Stimulated activated CD4-positive, alpha-beta T cell treated with anti-CD3 and anti-CD28 coated beads, Interleukin-1b, Interleukin-23, amount 100 ng/mL, for 24 hours (primary cell): Measurements from ENCODE around the gene CTLA4.
A peak's percentile ranks its signal among the peaks of the same experiment; 100 is the strongest.

Experiments used
- DNase-seq, 4 experiments: peaks; one replicate each; pipeline ENCODE4 v3.0.0-alpha.2; 2020; ENCODE audit warnings: low read depth in 4 of 4, low spot score in 1 of 4

Gene CTLA4

GRCh38 chr2:203867561-203868200 lies at the start of gene CTLA4:
CTLA4 (plus strand) TSS chr2:203867771; CDS start chr2:203867943, 172 bp downstream.
- DNase-seq: no peak

GRCh38 chr2:203818656-203819055 lies 48.9 kb upstream of the CTLA4 start:
- no peak for DNase-seq

DNA sequence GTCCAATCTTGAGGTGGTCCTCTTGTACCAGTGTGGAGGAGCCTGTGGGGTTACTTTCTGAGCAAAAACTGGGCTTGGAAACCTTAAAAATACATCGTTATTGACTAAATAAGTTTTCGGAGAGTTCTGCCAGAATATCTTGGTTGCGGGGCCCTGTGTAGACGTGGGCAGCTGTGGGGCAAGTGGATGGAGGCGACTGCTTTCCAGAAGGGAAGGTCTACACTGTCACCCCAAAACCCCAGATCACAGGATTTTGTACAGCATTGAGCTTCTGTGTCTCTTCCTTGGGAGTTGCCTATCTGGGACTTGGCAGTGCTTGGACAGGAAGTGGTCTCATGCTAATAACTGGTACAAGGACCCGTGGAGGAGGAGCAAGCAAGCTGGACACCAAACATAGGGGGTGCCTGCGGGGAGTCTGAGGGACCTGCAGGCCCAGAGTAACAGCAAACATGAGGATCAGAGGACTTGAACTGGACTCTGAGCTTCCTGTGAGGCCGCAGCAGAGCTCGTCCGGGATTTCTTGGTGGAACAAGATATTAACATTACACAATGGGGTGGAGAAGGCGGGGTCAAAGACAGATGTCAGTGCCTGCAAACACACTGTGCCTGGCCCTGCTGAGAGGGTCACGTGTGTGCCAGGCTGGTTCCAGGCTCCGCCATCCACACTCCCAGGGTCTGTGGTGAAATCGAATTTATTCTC lies 48.0 kb upstream of the CTLA4 start:
- no peak for DNase-seq

GRCh38 chr2:203820969-203821368 lies 46.6 kb upstream of the CTLA4 start:
- DNase-seq: no peak

DNA sequence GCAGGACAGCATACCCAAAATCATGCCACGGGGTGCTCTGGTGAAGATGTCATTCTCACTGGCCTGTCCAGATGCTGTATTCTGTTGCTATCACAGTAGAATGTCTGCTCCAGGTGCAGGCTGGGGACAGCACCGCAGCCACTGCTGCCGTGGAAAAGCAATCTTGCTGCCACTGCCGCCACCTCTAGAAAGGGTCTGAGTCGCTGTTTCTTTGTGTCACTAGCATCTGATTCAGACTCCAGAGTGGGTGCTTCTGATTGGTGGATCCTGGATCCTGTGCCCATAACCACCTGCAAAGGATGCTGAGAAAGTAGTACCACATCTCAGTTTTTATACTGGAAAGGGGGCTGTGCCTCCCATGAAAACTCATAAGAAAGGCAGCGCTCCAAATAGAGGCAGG lies 45.3 kb upstream of the CTLA4 start:
- DNase-seq: no peak

- DNase-seq: no peak
These were observed 44.4 kb upstream of the CTLA4 start for GRCh38 chr2:203823173-203823572.

GRCh38 chr2:203824057-203824456 lies 43.5 kb upstream of the CTLA4 start:
- no peak for DNase-seq

DNA sequence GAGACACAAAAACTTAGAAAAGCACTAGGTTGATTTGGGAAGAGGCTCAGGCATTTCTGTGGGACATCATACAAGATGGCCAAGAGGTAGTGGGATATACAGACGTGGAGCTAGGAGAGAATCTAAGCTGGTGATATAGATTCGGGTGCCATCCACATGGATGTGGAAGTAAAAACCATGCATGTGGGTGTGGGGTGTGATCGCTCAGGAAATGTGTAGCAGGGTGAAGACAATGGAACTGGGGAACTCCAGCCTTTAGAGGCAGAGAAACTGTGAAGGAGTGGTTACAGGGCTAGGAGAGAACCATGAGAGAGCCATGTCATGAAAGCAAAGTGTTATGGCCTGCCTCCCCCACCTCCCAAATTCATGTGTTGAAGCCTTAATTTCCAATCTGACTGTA lies 43.0 kb upstream of the CTLA4 start:
- no peak for DNase-seq

DNA sequence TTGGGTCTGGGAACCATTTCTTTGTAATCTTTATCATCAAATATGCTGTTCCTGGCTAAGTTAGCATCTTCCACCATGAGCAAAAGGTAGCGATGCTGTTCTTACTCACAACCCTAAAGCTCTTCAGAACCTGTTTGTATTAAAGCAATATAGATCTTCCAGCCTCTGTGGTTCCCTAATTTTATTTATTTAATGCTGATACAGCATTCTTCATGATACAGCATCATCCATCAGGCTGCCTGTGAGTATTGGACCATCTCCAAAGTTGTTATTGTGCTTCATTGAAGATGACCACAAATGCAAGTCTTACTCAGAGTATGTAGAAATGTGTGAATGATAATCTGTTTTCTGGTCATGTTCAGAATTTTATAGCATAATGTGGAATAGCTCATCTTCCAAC lies 40.9 kb upstream of the CTLA4 start:
- DNase-seq: no peak

DNA sequence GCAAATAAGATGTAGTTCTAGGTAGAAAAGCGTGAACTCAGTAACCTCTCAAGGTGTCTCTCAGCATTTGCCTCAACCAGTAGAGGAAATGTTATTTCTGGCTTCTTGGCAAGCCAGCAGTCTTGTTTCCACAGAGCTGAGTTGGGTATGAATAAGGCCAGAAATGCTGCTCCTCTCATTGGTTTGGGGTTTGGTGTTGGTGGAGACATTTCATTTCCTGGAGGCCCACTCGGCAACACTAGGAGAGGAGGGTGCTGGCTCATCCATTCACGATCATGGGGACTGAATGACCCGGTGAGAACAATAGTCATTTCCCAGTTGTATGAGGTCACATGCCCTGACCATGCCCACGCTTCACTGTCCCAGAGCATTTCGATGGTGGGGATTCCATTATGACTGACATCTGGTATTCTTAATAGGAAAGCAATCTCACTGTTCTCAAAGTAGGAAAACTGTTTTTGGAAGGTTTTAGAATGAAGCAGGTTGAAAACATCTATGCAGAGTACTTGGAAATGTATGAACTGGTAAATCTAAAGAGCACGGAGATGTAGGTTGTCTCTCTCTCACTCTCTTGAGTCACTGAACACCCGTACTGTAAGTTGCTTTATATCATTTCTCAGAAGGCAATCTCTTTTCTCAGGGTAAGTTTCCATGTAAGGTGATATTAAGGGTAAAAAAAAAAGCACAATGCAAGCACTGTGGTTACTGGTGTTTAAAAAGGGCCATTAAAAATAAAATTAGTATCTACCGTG lies 37.1 kb upstream of the CTLA4 start:
- peak in 3 of 4 experiments; percentile 17 to 62 (median 20) for DNase-seq

- DNase-seq: no peak
These were observed 32.2 kb upstream of the CTLA4 start for GRCh38 chr2:203835420-203835819.

DNA sequence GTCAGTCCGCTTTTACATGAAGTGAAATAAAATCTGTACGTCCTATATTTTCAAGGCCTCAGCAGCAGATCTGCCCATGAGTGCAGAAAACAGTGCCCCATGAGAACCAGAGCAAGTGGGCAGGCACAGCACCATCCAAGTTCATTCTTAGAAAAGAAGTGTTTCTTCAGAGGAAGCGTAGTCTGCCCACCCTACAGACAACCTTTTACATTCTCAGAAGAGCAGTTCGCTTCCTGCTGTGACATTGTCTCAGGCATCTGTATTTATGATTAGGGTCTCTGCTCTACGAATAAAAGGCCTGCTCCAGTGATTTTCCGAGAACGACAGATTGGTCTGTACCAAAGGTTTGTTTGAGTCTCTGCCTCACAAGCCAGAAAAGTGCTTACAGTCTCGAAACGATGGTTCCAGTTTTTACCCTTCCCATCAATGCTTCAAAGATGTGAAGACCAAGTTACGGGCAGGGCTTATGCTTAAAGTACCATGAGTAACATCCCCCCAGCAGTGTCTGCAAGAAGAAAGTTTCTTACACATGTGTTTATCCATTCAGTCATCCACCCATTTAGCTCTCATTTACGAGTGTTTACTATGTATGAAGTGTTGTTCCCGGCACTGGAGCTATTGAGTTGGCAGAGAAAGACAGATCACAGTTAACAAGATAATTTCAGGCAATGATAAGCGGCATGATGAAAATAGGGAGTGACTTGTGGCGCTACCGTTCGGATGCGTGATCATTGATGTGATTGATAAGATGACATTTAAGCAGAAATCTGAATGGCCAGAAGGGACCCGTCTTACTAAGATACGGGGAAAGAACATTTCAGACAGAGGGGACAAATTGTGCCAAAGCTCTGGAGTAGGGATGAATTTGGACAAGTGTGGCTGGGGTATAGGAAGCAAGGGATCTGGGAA lies 31.4 kb upstream of the CTLA4 start:
- no peak for DNase-seq

DNA sequence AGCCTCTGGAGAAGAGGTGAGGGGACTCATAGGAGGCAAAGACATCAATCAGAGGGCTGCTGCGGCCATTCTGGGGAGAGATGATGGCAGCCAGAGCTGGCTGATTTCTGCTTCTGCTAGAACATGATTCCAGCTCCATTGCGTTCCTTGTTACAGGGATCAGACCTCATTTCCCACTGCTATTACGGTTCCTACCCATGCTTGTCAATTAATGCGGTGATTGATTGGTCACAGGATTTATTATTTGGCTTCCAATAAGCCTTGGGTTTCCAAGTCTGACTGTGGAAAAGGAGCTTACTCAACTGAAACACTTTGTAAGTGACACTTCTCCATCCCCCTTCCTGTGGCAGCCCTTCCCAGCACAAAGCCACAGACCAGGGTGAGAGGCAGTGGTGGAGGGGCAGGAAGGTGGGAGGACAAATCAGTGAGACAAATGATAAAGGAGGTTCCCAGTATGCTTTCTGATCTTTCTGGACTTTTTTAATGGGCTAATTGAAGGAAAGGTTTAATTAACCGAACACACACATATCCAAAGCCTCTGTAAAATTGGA lies 26.8 kb upstream of the CTLA4 start:
- DNase-seq: no peak

DNA sequence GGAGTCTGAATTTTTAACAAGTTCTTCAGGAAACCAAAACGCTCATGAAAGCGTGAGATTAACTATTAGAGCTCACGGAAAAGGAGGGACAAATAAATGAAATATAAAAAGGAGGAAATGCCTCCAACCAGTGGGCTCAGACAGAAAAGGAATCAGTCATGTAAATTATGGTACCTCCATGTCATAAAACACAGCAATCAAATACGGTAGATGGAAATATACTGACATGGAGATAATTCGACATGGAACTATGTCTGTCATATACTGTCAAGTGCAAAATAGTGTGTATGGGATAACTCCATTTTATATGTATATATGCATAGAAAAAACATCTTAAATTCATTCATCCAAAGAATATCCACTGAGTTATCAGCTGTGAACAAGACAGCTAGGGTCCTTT lies 25.9 kb upstream of the CTLA4 start:
- DNase-seq: no peak

DNA sequence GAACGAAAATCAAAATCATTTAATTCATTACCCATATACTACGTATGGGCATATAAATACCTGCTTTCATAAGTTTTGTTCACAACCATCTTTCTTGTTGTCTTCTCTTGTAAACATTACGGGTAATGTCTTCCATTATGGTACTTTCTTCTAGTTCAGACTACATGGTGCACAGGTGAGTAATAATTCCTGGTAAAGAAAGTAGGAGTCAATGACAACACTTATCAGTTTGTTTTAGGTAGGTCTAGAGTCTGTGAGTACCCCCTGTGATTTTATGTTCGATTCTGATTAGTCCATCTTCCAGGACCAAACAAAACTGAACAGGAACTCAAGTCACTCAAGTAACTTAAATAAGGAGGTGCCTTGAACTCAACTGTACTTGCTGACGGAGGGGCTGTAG lies 25.2 kb upstream of the CTLA4 start:
- no peak for DNase-seq

DNA sequence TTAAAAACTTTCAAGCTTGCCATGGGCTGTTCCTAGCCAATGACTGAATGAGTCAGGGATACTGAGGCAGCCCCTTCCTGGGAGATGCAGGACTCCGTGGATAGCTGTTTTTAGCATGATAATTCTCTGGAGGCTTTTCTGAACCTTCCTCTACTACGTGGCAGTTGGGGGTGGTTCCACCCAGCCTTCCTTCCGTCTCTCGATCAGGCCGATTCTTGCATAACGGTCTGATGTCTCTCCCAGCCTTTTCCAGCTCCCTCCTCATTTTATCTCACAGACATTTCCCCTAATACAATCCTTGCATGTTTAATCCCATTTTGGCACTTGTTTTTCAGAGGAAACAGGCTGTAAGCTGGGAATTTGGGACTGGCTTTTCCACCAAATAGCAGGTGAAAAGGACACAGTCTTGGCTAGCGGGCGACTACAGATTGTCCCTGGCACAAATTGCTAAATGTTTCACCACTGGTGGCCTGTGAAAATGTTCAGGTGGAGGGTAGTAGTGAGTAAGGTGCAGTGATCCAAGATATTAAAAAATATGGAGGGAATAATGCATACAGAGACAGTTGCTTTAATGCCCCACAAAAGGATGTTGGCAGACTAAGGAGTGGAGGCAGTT lies 21.0 kb upstream of the CTLA4 start:
- DNase-seq: no peak

GRCh38 chr2:203849010-203849409 lies 18.6 kb upstream of the CTLA4 start:
- no peak for DNase-seq

DNA sequence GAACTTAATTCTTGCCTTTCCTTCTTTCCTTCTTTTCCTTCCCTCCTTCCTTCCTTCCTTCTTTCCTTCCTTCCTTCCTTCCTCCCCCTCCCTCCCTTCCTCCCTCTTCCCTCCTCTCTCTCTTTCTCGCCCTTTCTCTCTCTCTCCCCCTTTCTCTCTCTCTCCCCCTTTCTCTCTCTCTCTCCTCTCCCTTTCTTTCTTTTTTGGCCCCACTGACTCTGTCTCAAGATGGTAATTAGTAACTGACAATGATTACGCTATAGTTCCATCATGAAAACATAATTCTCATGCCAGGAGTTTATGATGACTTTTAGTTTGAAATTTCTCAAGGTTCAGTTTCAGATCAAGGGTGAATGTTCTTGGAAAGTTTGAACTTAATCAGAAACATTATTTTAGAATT lies 14.8 kb upstream of the CTLA4 start:
- no peak for DNase-seq

- no peak for DNase-seq
These were observed 14.3 kb upstream of the CTLA4 start for GRCh38 chr2:203853271-203853670.

DNA sequence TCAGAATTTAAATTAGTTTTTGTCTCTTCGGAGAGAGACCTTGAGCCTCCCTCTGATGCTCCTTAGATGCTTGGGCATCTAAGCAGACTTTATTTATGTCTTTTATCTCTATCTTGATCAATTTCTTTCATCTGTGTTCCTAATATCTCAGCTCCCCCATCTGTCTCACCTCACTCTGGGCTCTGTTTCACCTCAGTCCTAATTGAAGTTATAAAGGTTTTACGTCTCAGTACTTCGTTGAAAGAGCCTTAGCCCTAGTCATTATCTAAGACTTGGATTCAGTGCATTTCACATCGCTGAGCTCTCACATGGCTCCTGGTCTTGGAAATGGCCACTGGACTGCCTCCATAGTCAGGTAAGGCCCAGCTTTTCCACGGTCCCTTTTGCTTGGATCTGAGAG lies 13.8 kb upstream of the CTLA4 start:
- no peak for DNase-seq

DNA sequence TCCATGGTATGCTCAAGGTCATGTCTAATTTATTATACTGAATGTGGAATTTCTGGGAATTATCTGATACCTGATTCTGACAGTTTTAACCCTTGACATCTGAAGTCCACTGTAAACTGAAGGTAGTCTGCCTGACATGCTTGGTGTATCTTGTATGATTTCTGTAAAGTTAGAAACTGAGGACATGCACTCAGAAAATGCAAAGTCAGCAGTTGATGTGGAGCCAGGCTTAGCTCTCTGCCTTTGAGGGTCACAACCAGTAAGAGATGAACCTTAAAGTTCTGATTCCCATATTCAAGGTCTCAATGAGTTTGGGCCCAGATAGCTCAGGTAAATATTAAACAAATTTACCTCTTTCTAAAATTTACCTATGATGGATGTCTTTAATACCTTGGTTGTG lies 12.3 kb upstream of the CTLA4 start:
- DNase-seq: no peak
